Measurements from ENCODE around the gene FER. TPM values are rescaled to one million over a fixed set of nuclear protein-coding genes. Genes with fewer than 3 reads are reported as not detected.

FER gene
- polyA plus RNA-seq, 1 of the 3 experiments (the other 2 are of a cell fraction) = 1.8 TPM

DNA sequence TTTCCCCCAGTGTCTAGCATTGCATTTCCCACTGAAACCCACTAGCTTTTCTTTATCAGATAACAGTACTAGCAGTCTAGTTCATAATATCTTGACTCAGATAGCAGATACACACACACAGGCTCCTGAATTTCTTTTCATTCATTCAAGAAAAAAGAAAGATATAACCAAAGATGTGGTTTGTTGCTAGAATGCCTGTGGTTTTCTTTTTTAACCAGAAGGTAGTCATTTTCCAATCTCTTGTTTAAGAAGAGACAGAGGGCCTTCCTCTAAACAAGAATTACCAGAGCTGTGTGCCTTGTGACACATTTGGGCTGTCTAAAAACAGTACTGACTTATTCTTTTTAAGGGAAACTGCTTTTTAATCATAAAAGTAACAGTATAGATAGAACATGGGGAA is 494.8 kb downstream of the FER start:
- H3K79me2 ChIP-seq (ENCODE audit: insufficient read depth) = no peaks in the 10 kb centered on the region
- H3K4me3 ChIP-seq (ENCODE audit: low read depth in 2 of 2, low read length in 1 of 2) = no peak overlapping the region
- H3K4me2 ChIP-seq = no peak overlapping the region
- DNase-seq = no peak
- no peaks in the 10 kb centered on the region; a peak in 1 of 4 replicates for H3K4me1 ChIP-seq (ENCODE audit: control insufficient read depth in 1 of 2, insufficient read depth in 2 of 2, low read depth in 1 of 2, low read length in 1 of 2)
- H4K20me1 ChIP-seq (ENCODE audit: insufficient read depth) = no peaks in the 10 kb centered on the region
- no peaks in the 10 kb centered on the region for H3K27me3 ChIP-seq (ENCODE audit: insufficient read depth)
- H3K9me2 ChIP-seq = no peaks in the 10 kb centered on the region
- H3K36me3 ChIP-seq (replicated peaks in 1 of 2; ENCODE audit: control insufficient read depth in 1 of 2, insufficient read depth in 2 of 2, low read length in 1 of 2) = no peaks in the 10 kb centered on the region
- no peak overlapping the region for H3K27ac ChIP-seq (ENCODE audit: low read depth in 2 of 2, low read length in 1 of 2)
- no peaks in the 10 kb centered on the region for H3F3A ChIP-seq (replicated peaks; ENCODE audit: insufficient read depth)
- ChIA-PET POLR2A (no interaction called here), CTCF (no interaction called here)
- no peak overlapping the region for H2AFZ ChIP-seq (ENCODE audit: low read depth)
- H3K9ac ChIP-seq = no peak overlapping the region
- TF ChIP-seq, protein P1, sequence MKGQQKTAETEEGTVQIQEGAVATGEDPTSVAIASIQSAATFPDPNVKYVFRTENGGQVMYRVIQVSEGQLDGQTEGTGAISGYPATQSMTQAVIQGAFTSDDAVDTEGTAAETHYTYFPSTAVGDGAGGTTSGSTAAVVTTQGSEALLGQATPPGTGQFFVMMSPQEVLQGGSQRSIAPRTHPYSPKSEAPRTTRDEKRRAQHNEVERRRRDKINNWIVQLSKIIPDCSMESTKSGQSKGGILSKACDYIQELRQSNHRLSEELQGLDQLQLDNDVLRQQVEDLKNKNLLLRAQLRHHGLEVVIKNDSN (IDR thresholded peaks at IDR 0.05; ENCODE audit: borderline replicate concordance, low read depth) = no peak
- TF ChIP-seq, protein P2, sequence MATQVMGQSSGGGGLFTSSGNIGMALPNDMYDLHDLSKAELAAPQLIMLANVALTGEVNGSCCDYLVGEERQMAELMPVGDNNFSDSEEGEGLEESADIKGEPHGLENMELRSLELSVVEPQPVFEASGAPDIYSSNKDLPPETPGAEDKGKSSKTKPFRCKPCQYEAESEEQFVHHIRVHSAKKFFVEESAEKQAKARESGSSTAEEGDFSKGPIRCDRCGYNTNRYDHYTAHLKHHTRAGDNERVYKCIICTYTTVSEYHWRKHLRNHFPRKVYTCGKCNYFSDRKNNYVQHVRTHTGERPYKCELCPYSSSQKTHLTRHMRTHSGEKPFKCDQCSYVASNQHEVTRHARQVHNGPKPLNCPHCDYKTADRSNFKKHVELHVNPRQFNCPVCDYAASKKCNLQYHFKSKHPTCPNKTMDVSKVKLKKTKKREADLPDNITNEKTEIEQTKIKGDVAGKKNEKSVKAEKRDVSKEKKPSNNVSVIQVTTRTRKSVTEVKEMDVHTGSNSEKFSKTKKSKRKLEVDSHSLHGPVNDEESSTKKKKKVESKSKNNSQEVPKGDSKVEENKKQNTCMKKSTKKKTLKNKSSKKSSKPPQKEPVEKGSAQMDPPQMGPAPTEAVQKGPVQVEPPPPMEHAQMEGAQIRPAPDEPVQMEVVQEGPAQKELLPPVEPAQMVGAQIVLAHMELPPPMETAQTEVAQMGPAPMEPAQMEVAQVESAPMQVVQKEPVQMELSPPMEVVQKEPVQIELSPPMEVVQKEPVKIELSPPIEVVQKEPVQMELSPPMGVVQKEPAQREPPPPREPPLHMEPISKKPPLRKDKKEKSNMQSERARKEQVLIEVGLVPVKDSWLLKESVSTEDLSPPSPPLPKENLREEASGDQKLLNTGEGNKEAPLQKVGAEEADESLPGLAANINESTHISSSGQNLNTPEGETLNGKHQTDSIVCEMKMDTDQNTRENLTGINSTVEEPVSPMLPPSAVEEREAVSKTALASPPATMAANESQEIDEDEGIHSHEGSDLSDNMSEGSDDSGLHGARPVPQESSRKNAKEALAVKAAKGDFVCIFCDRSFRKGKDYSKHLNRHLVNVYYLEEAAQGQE (IDR thresholded peaks at IDR 0.05; ENCODE audit: low read depth, low read length) = no peak
- TF ChIP-seq USF2 (IDR thresholded peaks at IDR 0.05; ENCODE audit: borderline replicate concordance, low read depth, low read length) (no peak), CHD2 (IDR thresholded peaks at IDR 0.05; ENCODE audit: low read length, partially characterized antibody) (no peak), PBX3 (IDR thresholded peaks at IDR 0.05) (no peak), MAX (IDR thresholded peaks at IDR 0.05; ENCODE audit: low read depth) (no peak), MEF2A (IDR thresholded peaks at IDR 0.05; ENCODE audit: borderline replicate concordance, low read depth) (no peak), NFIC (IDR thresholded peaks at IDR 0.05; ENCODE audit: borderline replicate concordance) (no peak), TEAD4 (IDR thresholded peaks at IDR 0.05; ENCODE audit: borderline replicate concordance, insufficient read depth) (no peak), SIN3A (IDR thresholded peaks at IDR 0.05; ENCODE audit: borderline replicate concordance, low read depth, low read length) (no peak), GATA2 (CRISPR knock-in tag; IDR thresholded peaks at IDR 0.05) (no peak), EP300 (IDR thresholded peaks at IDR 0.05; ENCODE audit: borderline replicate concordance in 1 of 2, low read depth in 1 of 2, low read length in 1 of 2) (no peak), IRF3 (IDR thresholded peaks at IDR 0.05; ENCODE audit: low read depth, low read length) (no peak), RCOR1 (IDR thresholded peaks at IDR 0.05; ENCODE audit: low read length) (no peak)
- no peaks in the 10 kb centered on the region for H3K9me3 ChIP-seq
